8988T (cell line): ENCODE measurements around the gene ETNK1.

Experiments used
- DNase-seq: peaks from one replicate; pipeline ENCODE4 v3.0.0; 2011

ETNK1 gene

DNA sequence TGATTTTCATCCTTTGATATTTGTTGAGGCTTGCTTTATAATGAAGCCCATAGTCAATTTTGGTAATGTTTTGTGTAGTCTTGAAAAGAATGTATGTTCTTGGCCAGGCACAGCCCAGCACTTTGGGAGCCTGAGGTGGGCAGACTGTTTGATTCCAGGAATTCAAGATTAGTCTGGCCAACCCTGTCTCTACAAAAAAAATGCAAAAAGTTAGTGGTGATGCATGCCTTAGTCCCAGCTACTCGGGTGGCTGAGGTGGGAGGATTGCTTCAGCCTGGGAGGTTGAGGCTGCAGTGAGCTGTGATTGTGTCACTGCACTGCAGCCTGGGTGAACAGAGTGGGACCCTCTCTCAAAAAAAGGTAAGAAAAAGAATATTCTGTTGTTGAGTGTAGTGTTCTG is 10.8 kb downstream of the ETNK1 start:
- DNase-seq: no peak

DNA sequence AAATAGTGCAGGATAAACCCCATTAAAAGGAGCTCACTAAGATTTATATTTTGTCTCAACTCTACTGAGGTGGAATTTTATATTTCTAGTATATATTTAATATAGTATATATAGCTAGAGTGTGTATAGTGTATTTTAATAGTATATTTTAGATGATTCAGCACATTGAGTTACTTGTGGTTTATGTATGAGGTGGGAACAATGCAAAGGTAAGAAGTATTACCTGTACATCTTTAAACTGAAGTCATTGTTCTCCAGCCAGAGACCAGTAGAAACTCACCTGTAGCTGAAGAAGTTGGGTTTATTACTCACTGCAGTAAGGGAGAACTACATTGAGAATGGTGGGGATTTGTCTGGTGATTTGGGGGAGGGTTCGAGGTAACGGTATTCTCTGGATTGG is 15.9 kb downstream of the ETNK1 start:
- DNase-seq: no peak

DNA sequence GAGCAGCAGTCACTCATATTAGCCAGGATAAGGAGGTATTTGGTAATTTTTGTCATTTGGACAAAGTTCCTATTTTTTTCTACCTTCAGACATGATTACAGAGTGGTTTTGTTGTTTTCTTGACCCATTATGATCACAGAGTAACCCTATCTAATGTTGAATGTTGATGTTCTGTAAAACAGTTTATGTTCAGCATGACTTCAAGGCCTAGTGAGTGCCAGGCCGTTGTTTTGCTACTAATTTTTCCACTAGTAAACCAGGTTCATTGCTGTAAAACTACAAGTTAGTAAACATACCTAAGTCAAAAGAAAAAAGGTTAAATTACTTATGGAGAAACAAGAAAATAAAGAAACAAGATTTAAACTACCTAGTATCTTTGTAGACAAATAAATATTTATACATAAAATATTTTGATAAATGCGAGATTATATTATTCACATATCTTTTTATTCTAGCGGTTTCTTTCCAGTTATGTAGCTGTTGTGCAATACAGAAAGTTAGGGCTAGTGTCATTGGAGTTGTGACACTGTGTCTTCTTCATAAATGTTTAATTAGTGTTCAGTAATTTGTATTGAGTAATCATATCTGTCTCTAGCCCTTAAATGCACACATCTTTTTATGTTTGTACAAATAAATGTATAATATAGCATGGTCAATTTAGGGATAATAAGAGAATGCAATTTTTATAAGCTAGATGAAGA is 16.5 kb downstream of the ETNK1 start:
- DNase-seq: no peak

DNA sequence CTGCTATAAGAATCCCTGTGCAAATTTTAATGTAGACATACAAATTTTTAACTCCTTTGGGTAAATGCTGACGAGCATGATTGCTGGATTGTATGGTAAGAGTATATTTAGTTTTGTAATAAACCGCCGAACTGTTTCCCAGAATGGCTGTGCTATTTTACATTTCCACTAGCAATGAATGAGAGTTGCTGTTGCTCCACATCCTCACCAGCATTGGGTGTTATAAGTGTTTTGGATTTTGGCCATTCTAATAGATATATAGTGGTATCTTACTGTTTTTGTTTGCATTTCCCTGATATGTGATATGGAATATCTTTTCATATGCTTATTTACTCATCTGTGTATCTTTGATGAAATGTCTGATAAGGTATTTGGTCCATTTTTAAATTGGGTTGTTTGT is 23.7 kb downstream of the ETNK1 start:
- no peak for DNase-seq

DNA sequence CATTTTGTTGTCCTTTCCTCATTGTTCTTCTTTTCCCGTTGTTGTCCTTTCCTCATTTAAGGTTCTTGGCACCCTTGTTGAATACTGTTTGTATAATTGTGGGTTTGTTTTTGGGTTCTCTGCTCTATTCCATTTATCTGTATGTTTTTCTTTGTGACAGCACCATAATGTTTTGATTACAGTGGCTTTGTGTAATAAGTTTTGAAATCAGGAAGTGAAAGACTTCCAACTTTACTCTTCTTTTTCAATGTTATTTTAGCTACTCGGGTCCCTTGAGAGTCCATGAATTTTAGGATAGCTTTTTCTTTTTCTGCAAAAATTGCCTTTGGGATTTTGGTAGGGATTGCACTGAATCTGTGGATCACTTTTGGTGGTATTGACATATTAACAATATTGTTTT is 28.1 kb downstream of the ETNK1 start:
- no peak for DNase-seq

DNA sequence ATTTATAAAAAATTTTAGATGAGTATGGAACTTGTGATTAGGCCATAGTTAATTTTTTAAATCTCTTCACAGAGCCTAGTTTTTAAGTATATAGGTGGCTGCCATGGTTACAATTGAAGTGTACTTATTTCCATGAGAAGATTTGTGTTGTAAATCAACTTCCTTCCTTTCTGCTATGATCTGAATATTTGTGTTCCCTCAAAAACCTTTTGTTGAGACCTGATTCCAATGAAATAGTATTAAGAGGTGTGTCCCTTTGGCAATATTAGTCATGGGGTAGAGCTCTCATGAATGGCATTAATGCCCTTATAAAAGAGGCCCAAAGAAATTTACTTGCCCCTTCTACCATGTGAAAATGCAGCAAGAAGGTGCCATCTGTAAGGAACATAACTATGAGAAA is 28.8 kb downstream of the ETNK1 start:
- DNase-seq: no peak

DNA sequence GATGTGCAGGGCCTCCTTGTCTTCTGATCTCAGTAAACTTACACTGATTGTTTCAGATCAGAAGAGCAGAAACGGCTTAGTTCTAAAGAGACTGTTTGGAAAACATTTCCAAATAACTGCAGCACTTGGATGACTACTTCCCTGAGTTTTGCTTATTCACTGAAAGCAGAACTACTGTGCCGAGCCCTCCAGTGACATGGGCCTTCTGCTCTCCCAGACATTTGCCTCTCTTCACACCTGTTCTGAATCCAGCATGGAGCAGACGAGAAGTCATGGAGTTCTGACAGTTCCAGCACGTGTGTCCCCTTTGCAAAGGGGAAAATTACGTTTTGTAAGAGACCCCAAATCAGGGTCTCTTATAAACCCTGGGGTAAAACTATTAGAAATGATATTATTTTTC is 31.4 kb downstream of the ETNK1 start:
- no peak for DNase-seq

DNA sequence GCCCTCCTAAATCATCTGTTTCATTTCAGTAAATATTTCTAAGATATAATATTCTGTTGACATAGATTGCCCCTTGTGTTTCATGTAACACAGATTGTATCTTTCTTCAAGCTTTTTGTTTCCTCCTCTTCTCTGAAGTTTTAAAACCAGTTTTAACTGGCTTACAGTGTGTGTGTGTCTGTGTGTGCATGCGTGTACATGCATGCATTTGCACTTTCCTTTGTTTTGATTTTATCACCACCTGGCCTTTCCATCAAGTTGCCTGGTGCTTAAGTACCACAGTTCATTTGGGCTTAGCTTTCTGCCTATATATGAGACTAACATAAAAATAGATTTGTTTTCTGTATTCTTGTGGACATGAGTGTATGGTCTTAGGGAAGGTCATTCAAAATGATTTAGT is 31.9 kb downstream of the ETNK1 start:
- no peak for DNase-seq

DNA sequence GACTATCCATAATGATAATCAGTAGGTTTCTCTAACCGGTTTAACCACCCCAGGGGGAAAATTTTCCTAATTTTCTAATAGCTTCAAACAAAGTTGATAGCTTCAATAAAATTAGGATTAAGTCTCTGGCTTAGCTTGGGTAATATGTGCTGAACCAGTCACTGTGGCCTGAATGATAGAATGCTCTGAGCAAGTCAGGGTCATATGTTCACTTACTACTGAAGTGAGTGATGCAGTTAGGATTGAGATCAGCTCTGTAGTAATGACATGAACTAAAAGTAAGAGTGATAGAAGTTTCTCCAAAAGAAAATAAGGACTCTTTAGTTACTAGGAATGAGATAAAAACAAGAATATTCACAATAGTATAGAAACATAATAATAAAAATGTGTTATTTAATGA is 32.6 kb downstream of the ETNK1 start:
- no peak for DNase-seq

DNA sequence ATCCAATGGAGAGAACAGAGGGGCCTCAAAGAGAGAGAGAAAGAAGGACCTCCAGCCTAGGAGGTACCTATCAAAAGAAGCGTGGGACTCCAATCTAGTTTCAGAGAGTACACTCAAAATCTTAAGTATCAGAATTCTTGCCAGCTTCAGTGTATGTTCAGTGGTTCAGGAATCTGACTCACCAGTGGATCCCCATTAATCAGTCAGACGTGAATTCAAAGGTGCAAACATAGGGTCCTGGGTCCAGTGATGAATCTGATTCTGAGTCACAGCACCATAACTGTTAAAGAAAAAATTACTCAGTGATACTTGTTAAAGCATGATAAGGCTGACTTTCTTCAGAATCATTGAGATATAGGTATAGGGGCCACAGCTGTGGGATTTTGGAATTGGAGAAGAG is 33.2 kb downstream of the ETNK1 start:
- DNase-seq: no peak

DNA sequence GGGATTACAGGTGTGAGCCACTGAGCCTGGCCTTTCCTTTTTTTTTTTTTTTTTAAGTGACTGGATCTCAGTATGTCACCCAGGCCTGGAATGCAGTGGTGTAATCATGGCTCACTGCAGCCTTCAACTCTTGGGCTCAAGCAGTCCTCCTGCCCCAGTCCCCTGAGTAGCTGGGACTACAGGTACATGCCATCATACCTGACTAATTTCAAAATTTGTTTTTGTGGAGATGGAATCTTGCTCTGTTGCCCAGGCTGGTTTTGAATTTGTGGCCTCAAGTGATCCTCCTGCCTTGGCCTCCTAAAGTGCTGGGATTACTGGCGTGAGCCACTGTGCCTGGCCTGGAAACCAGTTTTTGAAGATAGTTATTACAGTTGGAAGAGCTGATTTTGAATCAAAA is 37.4 kb downstream of the ETNK1 start:
- no peak for DNase-seq

DNA sequence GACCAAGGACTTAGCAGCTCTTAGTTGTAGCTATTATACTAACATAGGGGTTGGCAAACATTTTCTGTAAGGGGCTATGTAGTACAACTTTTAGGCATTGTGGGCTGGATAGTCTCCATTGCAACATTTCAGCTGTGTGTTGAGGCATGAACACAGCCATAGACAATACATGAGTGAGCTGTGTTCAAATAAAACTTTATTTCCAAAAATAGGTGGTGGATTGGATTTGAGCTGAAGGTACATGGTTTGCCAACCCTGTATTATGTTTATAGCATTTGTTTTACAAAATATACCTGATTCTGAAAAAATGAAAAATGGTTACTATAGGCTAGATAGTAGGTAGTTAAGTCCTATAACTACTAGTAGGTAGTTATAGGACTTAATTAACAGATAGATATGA is 40.5 kb downstream of the ETNK1 start:
- DNase-seq: no peak

DNA sequence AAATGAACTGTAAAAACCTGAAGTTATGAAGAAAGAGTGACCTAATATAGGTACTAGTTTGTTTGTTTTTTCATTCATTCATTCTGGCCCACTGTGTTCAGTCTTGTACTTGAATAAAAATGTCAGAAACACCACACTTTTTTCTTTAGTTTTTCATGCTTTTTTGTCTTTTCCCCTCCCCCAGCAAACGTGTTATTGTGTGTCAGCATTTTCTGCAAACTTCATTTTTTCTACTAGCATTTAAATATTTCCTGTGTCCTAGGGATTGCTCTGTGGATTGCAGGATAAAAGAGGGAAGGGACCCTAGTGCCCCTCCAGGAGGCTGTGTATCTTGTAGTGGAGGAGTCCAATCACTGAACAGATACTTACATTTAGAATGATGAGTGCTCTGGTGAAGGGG is 42.2 kb downstream of the ETNK1 start:
- no peak for DNase-seq

DNA sequence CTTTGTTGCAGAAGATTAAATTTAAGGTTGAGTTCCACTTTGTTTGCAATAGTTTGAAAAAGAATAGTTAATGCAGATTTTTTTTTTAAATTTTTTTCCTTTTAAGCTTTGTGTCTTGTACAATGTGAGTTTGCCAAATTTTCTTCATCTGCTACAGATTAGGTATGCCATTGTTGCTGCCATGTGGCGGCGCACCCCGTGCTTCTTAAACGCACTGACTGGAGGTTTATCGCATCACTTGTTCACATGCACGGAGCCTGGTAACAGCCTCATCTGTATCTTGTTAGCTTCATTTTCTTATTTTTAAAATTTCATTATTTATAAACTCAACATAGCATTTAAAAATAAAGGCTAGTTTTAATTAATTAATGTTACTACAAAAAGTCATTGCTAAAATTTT is 43.5 kb downstream of the ETNK1 start:
- no peak for DNase-seq

DNA sequence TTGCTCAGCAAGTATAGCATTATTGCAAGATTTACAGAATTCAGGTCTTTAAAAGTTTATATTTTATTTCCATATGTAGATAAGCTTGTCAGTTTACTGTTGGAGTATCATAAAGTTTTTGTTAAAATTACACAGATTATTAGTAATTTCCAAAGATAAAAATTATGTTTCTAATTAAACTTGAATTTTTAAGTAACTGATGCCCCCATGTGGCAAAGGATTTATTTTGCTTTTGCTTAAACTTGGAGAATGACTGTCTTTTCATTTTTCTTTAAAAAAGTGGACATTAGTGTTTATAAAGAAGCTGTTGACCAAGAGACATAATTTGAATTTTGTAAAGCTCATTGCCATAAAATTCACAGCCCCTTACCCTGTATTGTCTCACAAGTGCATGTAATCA is 45.8 kb downstream of the ETNK1 start:
- DNase-seq: no peak

DNA sequence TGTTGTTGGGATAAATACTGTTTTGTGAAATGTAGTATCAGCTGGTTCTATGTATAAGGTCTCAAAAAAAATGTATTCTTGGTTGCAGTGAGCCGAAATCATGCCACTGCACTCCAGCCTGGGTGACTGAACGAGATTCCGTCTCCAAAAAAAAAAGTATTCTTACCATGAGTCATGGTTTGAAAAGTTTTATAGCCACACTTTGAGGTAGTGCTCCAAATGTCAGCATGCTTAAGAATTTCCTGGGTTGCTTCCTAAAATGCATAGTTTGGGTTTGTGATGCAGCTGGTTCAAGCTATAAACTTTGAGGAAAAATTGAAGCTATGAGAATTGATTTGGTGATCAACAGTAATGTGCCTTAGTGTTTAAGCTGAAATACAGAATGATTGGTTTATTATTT is 48.0 kb downstream of the ETNK1 start:
- DNase-seq: no peak

DNA sequence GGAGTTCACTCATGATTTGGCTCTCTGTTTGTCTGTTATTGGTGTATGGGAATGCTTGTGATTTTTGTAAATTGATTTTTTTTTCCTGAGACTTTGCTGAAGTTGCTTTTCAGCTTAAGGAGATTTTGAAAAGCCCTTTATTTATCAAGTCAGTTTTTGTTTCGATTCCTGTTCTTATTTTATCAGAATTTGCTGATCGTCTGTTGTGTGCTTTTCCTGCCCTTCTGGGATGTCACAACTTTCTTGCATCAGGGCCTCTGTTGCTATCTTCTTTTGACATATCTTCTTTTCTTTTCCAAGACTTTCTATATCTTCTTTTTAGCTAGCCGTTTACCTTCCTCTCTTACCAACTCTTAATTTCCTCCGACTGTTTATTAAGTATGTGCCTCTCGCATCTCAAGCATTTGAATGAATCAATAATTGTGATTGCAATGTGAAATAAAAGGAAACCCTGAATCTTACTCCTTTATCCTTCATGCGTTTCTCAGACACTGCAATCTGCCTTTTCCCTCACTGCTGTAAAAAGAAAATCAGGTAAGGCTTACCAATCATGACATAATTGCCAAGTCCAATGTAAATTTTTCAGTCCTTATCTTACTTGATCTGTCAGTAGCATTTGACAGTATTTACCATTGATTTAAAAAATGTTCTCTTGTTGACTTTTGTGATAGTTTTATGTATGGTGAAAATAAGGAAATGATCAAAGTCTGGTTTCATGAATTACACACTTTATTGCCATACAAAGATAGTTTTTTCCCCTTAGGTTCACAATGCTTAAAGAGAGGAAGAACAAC is 53.0 kb downstream of the ETNK1 start:
- no peak for DNase-seq

DNA sequence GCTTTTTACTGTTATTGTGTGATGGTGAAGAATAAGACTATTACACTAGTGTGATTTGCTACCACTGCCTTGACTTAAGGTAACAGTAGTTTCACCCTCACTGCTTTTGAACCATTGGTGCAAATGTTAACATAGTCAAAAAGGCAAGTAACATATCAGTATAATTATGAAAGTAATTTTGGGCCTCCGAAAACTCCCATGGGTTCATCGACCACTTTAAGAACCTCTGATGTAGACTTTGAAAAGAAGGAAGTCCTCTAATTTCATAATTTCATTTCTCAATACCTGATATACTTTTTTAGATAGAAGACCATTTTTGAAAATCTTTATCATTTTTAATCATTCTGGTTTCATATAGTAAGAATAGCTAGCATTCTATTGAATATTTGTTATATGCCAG is 57.7 kb downstream of the ETNK1 start:
- no peak for DNase-seq

DNA sequence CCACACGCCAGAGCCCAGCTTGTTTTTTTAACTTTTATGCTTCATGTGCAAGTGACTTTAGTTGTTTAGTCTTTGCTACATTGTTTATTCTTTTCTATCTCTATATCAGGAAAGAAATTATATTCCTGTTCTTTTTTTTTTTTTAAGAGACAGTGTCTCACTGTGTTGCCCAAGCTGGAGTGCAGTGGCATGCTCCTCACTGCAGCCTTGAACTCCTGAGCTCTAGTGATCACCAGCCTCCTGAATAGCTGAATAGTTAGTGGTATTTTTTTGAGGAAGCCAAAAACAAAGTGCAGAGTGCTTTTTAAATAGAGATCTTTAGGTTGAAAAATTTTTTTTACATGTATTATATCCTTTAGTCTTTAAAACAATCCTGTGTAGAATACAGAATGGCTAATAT is 58.2 kb downstream of the ETNK1 start:
- DNase-seq: no peak

DNA sequence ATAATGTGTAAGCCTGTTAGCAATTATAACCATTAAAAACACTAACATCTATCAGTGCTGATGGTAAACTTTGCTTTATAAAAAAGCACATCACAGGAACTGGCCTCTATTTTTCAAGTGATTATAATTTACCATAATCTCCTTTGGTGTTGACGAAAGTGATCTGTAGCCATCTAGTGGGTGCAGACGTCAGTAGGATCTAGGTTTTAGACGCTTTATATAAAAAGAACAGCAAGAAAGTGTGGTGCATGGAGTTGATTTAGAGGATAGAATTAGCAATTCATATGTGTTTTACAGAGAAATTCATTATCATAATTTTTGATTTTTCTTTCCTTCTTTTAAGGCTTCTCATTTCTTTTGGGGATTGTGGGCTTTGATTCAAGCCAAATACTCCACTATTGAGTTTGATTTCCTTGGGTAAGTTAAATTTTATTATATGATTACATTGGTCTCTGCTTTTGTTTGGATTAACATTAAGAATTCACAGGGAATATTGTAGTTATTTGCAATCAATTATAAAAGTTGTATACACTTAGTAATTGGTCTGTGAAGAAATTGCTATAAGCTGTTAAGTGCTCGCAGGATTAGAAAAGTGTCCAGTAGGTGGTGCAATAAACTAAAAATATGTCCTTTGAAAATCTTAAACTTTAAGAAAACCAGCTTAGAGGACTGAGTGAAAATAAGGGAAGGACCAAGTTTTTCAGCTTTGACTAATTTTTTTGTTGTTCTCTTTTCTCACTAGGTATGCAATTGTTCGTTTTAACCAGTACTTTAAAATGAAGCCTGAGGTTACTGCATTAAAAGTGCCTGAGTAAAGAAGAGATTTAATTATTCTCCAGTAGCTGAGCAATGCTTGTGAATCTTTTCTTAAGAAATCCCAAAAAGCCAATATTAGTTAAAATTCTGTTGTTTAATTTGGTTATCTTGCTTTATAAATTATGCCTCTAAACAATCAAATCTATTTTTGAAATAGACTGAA is 59.5 kb downstream of the ETNK1 start:
- no peak for DNase-seq

DNA sequence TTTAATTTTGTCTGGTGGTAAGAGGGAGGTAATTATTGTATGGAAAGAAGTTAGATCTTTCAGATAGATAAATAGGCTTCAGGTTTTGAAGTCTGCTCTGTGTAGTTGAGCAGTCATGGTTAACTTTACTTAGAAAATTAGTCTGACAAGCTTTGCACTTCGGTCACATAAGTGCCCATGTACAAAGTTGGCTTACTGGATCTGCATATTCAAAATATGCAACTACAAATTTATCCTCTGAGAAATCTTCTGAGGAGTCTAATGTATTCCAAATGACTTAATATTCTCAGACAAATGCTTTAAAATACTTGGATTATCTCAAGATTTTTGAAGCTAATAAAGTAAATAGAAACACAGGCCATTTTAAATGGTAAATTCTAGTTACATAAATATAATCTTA is 61.2 kb downstream of the ETNK1 start:
- no peak for DNase-seq

DNA sequence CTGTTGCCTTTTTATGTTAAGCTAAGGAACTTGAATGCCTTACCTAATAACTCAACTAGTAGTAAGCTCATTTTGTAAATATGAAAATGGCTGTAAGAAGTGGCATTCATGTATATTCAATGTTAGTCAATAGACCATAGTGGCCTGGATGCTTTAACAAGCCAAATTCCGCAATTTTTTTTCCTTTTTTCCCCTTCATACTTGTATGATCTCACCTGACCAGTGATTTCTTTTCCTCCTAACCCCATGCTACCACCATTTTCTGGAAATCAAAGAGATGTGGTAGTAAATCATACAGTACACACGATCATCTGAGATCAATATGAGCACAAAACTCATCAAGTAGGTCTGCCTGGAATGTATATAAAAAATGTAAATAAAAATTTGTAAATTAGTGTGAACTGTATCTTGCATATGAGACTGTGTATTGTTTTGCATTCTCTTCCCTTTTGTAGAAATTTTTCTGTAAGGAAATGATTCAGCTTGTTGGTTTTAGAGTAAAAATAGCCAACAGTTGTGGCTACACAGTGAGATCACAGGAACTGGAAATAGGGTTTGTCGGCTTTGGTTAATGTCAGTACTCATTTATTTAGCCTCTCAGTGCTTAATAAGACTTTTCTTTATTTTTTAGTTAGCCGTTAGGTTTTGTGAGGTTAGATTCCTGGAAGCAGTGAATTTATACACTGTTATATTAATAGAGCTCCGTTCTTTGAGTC is 62.5 kb downstream of the ETNK1 start:
- DNase-seq: no peak

DNA sequence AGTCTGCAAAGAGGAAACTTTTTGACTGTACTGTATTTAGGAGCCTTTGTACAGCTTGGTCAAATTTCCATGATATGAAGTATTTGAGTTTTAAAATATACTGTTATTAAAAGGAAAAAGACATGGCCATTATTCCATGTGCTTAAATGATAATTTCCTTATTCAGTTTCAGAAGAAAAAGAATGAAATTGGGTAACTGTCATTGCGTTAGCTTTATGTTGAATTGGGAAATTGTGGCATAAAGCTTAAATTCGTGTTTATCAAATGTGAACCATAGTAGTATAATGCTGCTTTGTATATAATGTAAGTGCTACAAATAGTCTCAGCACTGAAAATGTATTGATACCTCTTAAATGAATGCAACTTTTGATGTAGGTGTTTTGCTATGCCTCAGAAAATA is 64.9 kb downstream of the ETNK1 start:
- no peak for DNase-seq
